ENCODE measurements around the gene PCDHA1.
"Not testable (repeated sequence)": the region's sequence is repeated elsewhere in the genome, so short reads cannot be mapped to it uniquely, and the experiment has no call there.

PCDHA1 gene

DNA sequence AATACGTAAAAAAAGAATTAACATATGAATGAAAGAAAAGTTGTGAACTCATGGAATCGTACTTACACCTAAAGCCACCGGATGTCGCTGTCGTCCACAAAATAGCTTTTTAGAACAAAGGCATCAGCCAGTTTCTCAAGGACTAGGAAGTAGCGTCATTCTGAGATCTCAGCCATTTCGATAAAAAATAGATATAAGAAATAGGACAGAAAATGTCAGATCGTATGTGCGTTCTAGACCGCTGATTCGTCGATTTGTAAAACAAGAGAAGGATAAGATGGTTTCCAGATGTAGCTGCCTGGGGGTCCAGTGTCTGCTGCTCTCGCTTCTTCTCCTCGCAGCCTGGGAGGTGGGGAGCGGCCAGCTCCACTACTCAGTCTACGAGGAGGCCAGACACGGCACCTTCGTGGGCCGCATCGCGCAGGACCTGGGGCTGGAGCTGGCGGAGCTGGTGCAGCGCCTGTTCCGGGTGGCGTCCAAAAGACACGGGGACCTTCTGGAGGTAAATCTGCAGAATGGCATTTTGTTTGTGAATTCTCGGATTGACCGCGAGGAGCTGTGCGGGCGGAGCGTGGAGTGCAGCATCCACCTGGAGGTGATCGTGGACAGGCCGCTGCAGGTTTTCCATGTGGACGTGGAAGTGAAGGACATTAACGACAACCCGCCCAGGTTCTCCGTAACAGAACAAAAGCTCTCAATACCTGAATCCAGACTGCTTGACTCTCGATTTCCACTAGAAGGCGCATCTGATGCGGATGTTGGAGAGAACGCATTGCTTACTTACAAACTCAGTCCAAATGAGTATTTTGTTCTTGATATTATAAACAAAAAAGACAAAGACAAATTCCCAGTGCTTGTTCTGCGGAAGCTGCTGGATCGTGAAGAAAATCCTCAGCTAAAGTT lies 70.1 kb downstream of the PCDHA1 start, which contains the start of gene PCDHA10:
TSS of gene PCDHA10 (plus strand) at position 126 of the 903 bp plus-strand sequence. CDS start at position 278, 152 bp downstream.
- no peak for DNase-seq

DNA sequence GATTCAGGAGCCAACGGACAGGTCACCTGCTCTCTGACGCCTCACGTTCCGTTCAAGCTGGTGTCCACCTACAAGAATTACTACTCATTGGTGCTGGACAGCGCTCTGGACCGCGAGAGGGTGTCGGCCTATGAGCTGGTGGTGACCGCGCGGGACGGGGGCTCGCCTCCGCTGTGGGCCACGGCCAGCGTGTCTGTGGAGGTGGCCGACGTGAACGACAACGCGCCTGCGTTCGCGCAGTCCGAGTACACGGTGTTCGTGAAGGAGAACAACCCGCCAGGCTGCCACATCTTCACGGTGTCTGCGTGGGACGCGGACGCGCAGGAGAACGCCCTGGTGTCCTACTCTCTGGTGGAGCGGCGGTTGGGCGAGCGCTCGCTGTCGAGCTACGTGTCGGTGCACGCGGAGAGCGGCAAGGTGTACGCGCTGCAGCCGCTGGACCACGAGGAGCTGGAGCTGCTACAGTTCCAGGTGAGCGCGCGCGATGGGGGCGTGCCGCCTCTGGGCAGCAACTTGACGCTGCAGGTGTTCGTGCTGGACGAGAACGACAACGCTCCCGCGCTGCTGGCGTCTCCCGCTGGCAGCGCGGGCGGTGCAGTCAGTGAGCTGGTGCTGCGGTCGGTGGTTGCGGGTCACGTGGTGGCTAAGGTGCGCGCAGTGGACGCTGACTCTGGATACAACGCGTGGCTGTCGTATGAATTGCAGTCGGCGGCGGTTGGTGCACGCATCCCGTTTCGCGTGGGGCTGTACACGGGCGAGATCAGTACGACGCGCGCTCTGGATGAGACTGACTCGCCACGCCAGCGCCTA lies 71.4 kb downstream of the PCDHA1 start:
- DNase-seq: no peak

DNA sequence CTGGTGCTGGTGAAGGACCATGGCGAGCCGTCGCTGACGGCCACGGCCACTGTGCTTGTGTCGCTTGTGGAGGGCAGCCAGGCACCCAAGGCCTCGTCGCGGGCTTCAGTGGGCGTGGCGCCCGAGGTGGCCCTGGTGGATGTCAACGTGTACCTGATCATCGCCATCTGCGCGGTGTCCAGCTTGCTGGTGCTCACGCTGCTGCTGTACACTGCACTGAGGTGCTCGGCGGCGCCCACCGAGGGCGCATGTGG lies 72.0 kb downstream of the PCDHA1 start:
- no peak for DNase-seq

DNA sequence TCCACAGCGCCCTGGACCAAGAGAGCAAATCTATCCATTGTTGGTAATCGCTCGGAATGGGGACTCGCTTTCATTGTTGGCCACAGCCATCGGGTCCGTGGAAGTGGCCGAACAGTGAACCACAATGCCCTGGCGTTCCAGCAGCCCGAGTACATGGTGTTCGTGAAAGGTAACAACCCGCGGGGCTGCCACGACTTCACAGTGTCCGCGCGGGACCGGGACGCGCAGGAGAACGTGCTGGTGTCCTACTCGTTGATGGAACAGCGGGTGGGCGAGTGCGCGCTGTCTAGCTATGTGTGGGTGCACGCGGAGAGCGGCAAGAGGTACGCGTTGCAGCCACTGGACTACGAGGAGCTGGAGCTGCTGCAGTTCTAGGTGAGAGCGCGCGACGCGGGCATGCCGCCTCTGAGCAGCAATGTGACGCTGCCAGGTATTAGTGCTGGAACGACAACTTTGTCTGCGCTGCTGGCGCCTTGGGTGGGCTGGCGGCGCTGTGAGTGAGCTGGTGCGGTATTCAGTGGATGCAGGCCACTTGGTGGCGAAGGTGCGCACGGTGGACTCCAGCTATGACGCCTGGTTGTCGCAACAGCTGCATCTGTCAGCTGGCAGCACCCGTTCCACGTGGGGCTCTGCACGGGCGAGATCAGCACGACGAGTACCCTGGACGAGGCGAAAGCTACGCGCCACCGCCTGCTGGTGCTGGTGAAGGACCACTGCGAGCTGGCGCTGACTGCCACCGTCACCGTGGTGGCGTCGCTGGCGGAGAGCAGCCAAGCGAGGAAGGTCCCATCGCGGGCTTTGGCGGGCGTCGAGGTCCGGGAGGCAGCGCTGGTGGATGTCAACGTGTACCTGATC lies 76.7 kb downstream of the PCDHA1 start:
- DNase-seq: no peak

DNA sequence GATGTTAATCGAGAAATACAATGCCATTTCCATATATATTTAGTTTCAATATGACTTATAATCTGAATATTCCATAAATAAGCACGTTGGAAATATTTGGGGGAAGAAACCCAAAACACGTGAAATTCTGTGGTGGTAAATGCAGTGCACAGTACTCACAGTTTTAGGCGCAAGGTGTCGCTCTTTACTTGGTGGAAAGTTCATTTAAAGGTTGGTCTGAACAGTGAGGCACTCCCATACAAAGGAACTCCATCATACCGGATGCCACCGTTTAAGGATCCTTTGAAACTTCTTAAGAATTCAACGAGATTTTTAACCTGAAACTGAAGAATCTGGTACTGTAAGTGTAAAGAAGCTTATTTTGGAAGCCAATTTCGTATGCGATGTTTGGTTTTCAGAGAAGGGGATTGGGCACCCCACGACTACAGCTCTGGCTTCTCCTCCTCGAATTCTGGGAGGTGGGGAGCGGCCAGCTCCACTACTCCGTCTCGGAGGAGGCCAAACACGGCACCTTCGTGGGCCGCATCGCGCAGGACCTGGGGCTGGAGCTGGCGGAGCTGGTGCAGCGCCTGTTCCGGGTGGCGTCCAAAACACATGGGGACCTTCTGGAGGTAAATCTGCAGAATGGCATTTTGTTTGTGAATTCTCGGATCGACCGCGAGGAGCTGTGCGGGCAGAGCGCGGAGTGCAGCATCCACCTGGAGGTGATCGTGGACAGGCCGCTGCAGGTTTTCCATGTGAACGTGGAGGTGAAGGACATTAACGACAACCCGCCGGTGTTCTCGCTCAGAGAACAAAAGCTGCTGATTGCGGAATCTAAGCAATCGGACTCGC lies 83.0 kb downstream of the PCDHA1 start, which contains the start of gene PCDHA11:
TSS of gene PCDHA11 (plus strand) at position 237 of the 834 bp plus-strand sequence. CDS start at position 384, 147 bp downstream.
- no peak for DNase-seq

DNA sequence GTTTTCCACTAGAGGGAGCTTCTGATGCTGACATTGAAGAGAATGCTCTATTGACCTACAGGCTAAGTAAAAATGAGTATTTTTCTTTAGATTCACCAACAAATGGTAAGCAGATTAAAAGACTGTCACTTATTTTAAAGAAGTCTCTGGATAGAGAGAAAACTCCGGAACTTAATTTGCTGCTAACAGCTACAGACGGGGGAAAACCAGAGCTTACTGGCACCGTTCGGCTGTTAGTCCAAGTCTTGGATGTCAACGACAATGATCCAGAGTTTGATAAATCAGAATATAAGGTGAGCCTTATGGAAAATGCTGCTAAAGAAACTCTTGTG lies 83.6 kb downstream of the PCDHA1 start:
- DNase-seq: no peak

DNA sequence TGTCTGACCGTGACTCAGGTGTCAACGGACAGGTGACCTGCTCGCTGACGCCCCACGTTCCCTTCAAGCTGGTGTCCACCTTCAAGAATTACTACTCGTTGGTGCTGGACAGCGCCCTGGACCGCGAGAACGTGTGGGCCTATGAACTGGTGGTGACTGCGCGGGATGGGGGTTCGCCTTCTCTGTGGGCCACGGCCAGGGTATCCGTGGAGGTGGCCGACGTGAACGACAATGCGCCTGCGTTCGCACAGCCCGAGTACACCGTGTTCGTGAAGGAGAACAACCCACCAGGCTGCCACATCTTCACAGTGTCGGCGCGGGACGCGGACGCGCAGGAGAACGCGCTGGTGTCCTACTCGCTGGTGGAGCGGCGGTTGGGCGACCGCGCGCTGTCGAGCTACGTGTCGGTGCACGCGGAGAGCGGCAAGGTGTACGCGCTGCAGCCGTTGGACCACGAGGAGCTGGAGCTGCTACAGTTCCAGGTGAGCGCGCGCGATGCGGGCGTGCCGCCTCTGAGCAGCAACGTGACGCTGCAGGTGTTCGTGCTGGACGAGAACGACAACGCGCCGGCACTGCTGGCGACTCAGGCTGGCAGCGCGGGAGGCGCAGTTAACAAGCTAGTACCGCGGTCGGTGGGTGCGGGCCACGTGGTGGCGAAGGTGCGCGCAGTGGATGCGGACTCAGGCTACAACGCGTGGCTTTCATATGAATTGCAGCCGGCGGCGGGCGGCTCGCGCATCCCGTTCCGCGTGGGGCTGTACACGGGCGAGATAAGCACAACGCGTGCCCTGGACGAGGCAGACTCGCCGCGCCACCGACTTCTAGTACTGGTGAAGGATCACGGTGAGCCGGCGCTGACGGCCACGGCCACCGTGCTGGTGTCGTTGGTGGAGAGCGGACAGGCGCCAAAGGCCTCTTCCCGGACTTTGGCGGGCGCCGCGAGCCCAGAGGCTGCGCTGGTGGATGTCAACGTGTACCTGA lies 84.6 kb downstream of the PCDHA1 start:
- DNase-seq: no peak

DNA sequence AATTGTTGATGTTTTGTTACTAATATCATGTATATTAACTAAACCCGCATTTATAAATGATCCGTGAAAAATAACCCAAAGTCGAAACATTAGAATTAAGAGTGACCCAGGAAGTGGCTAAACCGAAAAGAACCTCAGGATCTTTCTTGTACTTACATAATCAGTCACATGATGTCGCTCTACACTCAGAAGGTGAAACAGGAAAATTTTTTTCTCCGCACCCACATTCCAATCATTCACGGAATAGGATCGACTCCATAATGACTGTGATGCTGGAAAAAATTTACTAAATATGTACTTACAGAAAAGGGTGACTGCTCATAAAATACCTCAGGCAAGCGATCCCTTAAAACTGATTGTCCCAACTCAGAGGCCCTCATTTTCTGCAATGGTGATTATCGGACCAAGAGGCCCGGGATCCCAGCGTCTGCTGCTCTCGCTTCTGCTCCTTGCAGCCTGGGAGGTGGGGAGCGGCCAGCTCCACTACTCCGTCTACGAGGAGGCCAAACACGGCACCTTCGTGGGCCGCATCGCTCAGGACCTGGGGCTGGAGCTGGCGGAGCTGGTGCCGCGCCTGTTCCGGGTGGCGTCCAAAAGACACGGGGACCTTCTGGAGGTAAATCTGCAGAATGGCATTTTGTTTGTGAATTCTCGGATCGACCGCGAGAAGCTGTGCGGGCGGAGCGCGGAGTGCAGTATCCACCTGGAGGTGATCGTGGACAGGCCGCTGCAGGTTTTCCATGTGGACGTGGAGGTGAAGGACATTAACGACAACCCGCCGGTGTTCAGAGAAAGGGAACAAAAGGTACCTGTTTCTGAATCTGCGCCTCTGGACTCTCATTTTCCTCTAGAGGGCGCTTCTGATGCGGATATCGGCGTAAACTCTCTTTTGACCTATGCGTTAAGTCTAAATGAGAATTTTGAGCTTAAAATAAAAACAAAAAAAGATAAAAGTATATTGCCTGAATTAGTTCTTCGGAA lies 89.4 kb downstream of the PCDHA1 start, which contains the start of gene PCDHA12:
TSS of gene PCDHA12 (plus strand) at position 224 of the 981 bp plus-strand sequence. CDS start at position 389, 165 bp downstream.
- no peak for DNase-seq

DNA sequence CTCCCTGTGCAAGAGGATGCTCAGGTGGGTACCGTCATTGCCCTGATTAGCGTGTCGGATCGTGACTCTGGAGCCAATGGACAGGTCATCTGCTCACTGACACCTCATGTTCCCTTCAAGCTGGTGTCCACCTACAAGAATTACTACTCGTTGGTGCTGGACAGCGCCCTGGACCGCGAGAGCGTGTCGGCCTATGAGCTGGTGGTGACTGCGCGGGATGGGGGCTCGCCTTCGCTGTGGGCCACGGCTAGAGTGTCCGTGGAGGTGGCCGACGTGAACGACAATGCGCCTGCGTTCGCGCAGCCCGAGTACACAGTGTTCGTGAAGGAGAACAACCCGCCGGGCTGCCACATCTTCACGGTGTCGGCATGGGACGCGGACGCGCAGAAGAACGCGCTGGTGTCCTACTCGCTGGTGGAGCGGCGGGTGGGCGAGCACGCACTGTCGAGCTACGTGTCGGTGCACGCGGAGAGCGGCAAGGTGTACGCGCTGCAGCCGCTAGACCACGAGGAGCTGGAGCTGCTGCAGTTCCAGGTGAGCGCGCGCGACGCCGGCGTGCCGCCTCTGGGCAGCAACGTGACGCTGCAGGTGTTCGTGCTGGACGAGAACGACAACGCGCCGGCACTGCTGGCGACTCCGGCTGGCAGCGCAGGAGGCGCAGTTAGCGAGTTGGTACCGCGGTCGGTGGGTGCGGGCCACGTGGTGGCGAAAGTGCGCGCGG lies 90.8 kb downstream of the PCDHA1 start:
- not testable (repeated sequence) for DNase-seq

DNA sequence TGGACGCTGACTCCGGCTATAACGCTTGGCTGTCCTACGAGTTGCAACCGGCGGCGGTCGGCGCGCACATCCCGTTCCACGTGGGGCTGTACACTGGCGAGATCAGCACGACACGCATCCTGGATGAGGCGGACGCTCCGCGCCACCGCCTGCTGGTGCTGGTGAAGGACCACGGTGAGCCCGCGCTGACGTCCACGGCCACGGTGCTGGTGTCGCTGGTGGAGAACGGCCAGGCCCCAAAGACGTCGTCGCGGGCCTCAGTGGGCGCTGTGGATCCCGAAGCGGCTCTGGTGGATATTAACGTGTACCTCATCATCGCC lies 91.3 kb downstream of the PCDHA1 start:
- no peak for DNase-seq

DNA sequence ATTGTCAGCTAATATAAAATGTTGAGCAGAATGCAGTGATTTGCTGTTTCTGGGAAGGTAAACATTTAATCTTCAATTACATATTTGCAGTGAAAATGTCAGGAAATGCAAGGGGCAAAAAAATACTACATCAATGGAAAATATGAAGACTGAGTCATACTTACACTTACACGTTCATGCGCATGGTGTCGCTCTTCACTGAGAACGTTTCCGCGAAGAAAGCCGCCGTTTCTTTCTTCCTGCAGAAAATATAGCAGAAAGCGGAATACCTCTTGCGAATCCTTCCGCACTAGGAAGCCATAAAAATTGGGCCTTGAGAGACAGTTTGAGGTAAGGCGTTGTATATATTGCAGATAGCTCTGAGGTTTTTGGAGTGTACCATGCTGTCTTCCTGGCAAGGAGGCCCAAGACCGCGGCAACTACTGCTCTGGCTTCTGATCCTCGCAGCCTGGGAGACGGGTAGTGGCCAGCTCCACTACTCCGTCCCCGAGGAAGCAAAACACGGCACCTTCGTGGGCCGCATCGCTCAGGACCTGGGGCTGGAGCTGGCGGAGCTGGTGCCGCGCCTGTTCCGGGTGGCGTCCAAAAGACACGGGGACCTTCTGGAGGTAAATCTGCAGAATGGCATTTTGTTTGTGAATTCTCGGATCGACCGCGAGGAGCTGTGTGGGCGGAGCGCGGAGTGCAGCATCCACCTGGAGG lies 96.1 kb downstream of the PCDHA1 start, which contains the start of gene PCDHA13:
TSS of gene PCDHA13 (plus strand) at position 236 of the 702 bp plus-strand sequence. CDS start at position 381, 145 bp downstream.
- DNase-seq: no peak

DNA sequence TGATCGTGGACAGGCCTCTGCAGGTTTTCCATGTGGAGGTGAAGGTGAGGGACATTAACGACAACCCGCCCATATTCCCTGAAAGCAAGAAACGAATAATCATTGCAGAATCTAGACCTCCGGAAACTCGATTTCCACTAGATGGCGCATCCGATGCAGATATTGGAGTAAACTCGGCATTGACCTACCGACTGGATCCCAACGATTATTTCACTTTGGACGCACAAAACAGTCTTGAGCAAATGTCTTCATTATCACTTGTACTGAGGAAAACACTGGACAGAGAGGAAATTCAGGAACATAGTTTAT lies 96.6 kb downstream of the PCDHA1 start:
- no peak for DNase-seq

DNA sequence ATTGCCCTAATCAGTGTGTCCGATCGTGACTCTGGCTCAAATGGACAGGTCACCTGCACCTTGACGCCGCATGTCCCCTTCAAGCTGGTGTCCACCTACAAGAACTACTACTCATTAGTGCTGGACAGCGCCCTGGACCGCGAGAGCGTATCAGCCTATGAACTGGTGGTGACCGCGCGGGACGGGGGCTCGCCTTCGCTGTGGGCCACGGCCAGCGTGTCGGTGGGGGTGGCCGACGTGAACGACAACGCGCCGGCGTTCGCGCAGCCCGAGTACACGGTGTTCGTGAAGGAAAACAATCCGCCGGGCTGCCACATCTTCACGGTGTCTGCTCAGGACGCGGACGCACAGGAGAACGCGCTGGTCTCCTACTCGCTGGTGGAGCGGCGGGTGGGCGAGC lies 97.4 kb downstream of the PCDHA1 start:
- DNase-seq: no peak

DNA sequence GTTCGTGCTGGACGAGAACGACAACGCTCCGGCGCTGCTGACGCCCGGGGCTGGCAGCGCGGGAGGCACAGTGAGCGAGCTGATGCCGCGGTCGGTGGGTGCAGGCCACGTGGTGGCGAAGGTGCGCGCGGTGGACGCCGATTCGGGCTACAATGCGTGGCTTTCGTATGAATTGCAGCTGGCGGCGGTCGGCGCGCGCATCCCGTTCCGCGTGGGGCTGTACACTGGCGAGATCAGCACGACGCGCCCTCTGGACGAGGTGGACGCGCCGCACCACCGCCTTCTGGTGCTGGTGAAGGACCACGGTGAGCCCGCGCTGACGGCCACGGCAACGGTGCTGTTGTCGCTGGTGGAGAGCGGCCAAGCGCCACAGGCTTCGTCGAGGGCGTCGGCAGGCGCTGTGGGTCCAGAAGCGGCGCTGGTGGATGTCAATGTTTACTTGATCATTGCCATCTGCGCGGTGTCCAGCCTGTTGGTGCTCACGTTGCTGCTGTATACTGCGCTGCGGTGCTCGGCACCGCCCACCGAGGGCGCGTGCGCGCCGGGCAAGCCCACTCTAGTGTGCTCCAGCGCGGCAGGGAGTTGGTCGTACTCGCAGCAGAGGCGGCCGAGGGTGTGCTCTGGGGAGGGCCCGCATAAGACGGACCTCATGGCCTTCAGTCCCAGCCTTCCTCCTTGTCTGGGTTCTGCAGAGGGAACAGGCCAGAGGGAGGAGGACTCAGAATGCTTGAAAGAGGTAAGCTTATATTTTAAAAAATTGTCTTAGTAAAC lies 98.2 kb downstream of the PCDHA1 start:
- DNase-seq: no peak

DNA sequence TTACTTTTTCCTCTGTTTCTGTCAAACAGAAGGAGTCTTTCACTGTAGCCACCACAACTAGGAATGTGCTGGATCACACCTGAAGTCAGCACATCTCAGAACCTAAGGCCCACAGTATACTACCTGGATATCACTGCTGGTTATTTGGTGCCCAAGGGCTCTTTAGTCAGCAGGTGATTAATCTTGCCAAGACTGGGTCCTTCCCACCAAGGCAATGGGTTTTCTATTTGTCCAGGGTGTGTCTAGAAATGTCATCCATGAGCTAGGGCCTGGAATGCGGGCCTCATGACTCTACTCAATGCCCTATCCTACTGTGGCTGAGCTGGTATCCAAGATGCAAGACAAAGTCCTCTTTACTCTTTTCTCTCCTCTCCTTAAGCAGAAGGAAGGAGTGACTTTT lies 130.4 kb downstream of the PCDHA1 start:
- no peak for DNase-seq

DNA sequence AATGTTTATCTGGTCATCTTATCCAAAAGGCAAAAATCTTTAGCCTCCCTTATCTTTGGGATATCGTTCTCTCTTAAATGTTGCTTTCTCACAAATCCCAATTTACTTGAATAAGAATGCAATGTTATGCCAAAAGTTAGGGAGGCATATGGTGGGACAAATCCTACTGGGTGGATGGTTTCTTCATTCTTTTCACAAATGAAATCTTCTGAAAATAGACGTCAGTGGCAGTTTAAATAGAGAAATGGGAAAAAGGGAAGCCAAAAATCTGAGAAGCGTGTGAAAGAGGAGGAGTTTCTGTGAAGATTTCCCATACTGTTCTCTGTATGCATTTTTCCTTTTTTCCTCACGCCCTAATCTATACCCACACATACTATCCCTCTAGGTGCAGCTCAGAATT lies 137.7 kb downstream of the PCDHA1 start:
- no peak for DNase-seq

DNA sequence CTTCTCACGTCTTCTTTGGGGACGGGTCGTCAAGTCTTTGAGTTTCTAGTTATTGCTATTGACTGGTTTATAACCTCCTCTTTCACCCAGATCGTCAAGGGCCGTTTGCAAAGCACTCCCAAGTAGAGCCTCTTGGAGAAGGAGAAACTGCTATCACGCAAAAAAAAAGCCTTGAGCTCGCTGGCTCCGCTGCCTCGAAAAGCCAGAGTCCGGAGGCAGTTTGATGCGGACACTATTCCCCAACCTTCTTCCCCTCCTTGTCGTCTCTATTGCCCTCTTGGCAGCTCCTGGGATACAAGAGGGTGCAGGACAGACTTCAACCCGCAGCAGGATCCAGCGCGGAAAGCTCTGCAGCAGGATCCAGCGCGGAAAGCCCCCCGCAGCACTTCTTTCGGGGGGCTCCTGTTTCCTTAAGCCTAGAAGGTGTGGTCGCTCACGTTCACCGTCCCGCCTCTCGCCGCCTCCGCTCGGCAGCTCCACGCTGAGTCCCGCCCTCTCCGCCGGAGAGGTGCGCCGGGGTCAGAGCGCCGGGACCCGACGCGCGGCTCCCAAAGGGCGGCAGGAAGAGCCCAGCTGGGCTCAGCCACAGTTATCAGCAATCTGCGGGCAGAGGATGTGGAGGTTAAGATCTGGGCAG lies 140.0 kb downstream of the PCDHA1 start, which contains the start of gene PCDHAC1:
TSS of gene PCDHAC1 (plus strand) at position 494 of the 637 bp plus-strand sequence. CDS start 594 bp downstream, outside the sequence.
- DNase-seq: peak; percentile 58

Data from NCI-H1105 treated with DMSO at 0.1 percent for 48 hours (cell line).